PC-3 (cell line): ENCODE data around the gene PLD4. TPM values are rescaled to one million over a fixed set of nuclear protein-coding genes. Genes with fewer than 3 reads are reported as not detected.

Source experiments
- ATAC-seq: fragments of 200-7000 bp; cut with Tn5 transposase; 2 replicates; pipeline ENCODE4 v1.9.1; 2020; ENCODE audit warnings: mild to moderate bottlenecking, moderate library complexity
- BruUV-seq: library from RNA; stranded (reverse); fragments of 400-500 nt; replicated peaks from 2 replicates; lab custom pipeline; 2021; lab: Mats Ljungman, UMichigan
- CTCF ChIA-PET: fragments of 300-600 bp; sonication (Branson Sonifier 250); formaldehyde crosslinking; loops from one replicate; lab custom pipeline; 2022; ENCODE audit warnings: antibody characterized with exemption; lab: Charles Lee
- POLR2A ChIA-PET: fragments of 300-600 bp; sonication (Branson Sonifier 250); formaldehyde crosslinking; loops from one replicate; lab custom pipeline; 2022; ENCODE audit warnings: antibody characterized with exemption; ENCODE audit not compliant: unreplicated experiment; lab: Charles Lee
- DNase-seq: peaks from one replicate; pipeline ENCODE4 v3.0.0-alpha.2; 2015
- H2AFZ ChIP-seq: fragments of 300-600 bp; sonication (generic); 2 replicates; pipeline ENCODE4 v1.6.0; 2016; ENCODE audit warnings: antibody characterized with exemption, low read length
- H3F3A ChIP-seq: fragments of 300-600 bp; sonication (generic); one replicate; pipeline ENCODE4 v1.6.0; 2017; ENCODE audit warnings: antibody characterized with exemption, low read length, control low read depth, mild to moderate bottlenecking; ENCODE audit not compliant: unreplicated experiment
- H3K27ac ChIP-seq: fragments of 300-600 bp; sonication (generic); 2 replicates; pipeline ENCODE4 v1.5.1; 2016; ENCODE audit warnings: mild to moderate bottlenecking, low read length
- H3K27me3 ChIP-seq: fragments of 300-600 bp; sonication (generic); 2 replicates; pipeline ENCODE4 v1.6.1; 2016; ENCODE audit warnings: low read length, mixed read lengths
- H3K36me3 ChIP-seq: fragments of 300-600 bp; sonication (generic); 2 replicates; pipeline ENCODE4 v1.6.1; 2016; ENCODE audit warnings: low read depth, mixed run types, low read length, mixed read lengths
- H3K4me1 ChIP-seq: fragments of 300-600 bp; sonication (generic); 2 replicates; pipeline ENCODE4 v1.5.1; 2016; ENCODE audit warnings: low read length; ENCODE audit not compliant: insufficient read depth
- H3K4me2 ChIP-seq: fragments of 300-600 bp; sonication (generic); 2 replicates; pipeline ENCODE4 v1.6.0; 2016; ENCODE audit warnings: low read length
- H3K4me3 ChIP-seq: fragments of 300-600 bp; sonication (generic); 2 replicates; pipeline ENCODE4 v1.5.1; 2016; ENCODE audit warnings: mild to moderate bottlenecking, low read length, mixed read lengths
- H3K79me2 ChIP-seq: fragments of 300-600 bp; sonication (generic); 2 replicates; pipeline ENCODE4 v1.6.1; 2017; ENCODE audit warnings: low read length, mixed read lengths
- H3K9ac ChIP-seq: fragments of 300-600 bp; sonication (generic); 2 replicates; pipeline ENCODE4 v1.6.0; 2016; ENCODE audit warnings: mild to moderate bottlenecking, low read length
- H3K9me2 ChIP-seq: fragments of 300-600 bp; sonication (generic); replicated peaks from 2 replicates; pipeline ENCODE4 v1.6.1; 2016; ENCODE audit warnings: mixed run types, low read length, mixed read lengths
- H3K9me3 ChIP-seq: fragments of 300-600 bp; sonication (generic); 2 replicates; pipeline ENCODE4 v1.6.1; 2016; ENCODE audit warnings: low read length, mixed read lengths
- H4K20me1 ChIP-seq: fragments of 300-600 bp; sonication (generic); 2 replicates; pipeline ENCODE4 v1.6.1; 2016; ENCODE audit warnings: low read length, mixed read lengths
- CTCF ChIP-seq: fragments of 300-600 bp; sonication (generic); conservative IDR thresholded peaks from 2 replicates; pipeline ENCODE4 v1.5.1; 2017; ENCODE audit warnings: antibody characterized with exemption, low read depth, mild to moderate bottlenecking, low read length
- EZH2 ChIP-seq: fragments of 300-600 bp; sonication (generic); IDR thresholded peaks from one replicate; pipeline ENCODE4 v1.6.1; 2017; ENCODE audit warnings: antibody characterized with exemption, mild to moderate bottlenecking, low read length; ENCODE audit not compliant: unreplicated experiment
- EZH2phosphoT487 ChIP-seq: fragments of 300-600 bp; sonication (generic); IDR thresholded peaks from 2 replicates; pipeline ENCODE4 v1.6.1; 2018; ENCODE audit warnings: mild to moderate bottlenecking, antibody characterized with exemption, low read length, borderline replicate concordance
- intact Hi-C: fragments of 100-400 bp; cut with micrococcal nuclease; formaldehyde crosslinking; loops from 2 replicates; pipeline ENCODE4 v1.9.0; 2023
- total RNA-seq: library from RNA; depleted of rRNA; stranded (reverse); fragments of >200 nt; gene quantifications from 2 replicates; pipeline ENCODE4 v1.2.3, GENCODE V29; 2014

PLD4 gene
- total RNA-seq, 1 experiment from 2014 or later = 0.04 TPM

GRCh38 chr14:104892531-104893434 lies 31.9 kb upstream of the PLD4 start:
- TF ChIP-seq EZH2phosphoT487 (no peak), CTCF (no peak), EZH2 (no peak)
- no peaks in the 10 kb centered on the region for H3F3A ChIP-seq
- ATAC-seq = no peak
- no peak overlapping the region for H3K4me2 ChIP-seq
- ChIA-PET CTCF (interaction anchor here (0.5 to 0.6 kb wide), 2 partner anchors 66 to 81 kb away, joined by 3 to 4 read pairs; no protein-coding TSS in a partner anchor), POLR2A (no interaction called here)
- BruUV-seq = no TSS peak
- no peaks in the 10 kb centered on the region for H4K20me1 ChIP-seq
- no peaks in the 10 kb centered on the region for H3K4me1 ChIP-seq
- intact Hi-C loops = no loop called here
- no peaks in the 10 kb centered on the region for H3K9me2 ChIP-seq
- no peak overlapping the region for H3K9ac ChIP-seq
- H3K27me3 ChIP-seq = no peaks in the 10 kb centered on the region
- H3K27ac ChIP-seq = no peak overlapping the region
- H2AFZ ChIP-seq = no peak overlapping the region
- DNase-seq = no peak
- no peaks in the 10 kb centered on the region for H3K79me2 ChIP-seq
- no peak overlapping the region for H3K4me3 ChIP-seq
- peaks cover 10% of the 10 kb centered on the region; the same call in 1 of the 2 replicates for H3K36me3 ChIP-seq
- no peaks in the 10 kb centered on the region for H3K9me3 ChIP-seq

- TF ChIP-seq EZH2 (no peak), CTCF (no peak), EZH2phosphoT487 (no peak)
- Histone ChIP-seq H3K4me3 (no peak overlapping the region), H2AFZ (no peak overlapping the region), H3F3A (no peaks in the 10 kb centered on the region), H3K9ac (no peak overlapping the region), H3K27ac (no peak overlapping the region), H4K20me1 (no peaks in the 10 kb centered on the region), H3K79me2 (no peaks in the 10 kb centered on the region), H3K9me3 (no peaks in the 10 kb centered on the region), H3K27me3 (no peaks in the 10 kb centered on the region), H3K36me3 (peaks cover 7% of the 10 kb centered on the region; the same call in 1 of the 2 replicates), H3K4me1 (no peaks in the 10 kb centered on the region), H3K9me2 (no peaks in the 10 kb centered on the region), H3K4me2 (no peak overlapping the region)
- ChIA-PET CTCF (interaction anchor here (0.5 kb wide), 1 partner anchor 80 kb away, joined by 3 read pairs; no protein-coding TSS in a partner anchor), POLR2A (no interaction called here)
- no peak for DNase-seq
- BruUV-seq = no TSS peak
- no peak for ATAC-seq
- intact Hi-C loops = no loop called here
Measured at GRCh38 chr14:104893435-104894207, 31.1 kb upstream of the PLD4 start.
